PC-3 (cell line): ENCODE results near the gene SPDYE6.

ENCODE experiments used
- CTCF ChIP-seq: fragments of 300-600 bp; sonication (generic); conservative IDR thresholded peaks from 2 replicates; pipeline ENCODE4 v1.5.1; 2017; ENCODE audit warnings: antibody characterized with exemption, low read depth, mild to moderate bottlenecking, low read length
- EZH2 ChIP-seq: fragments of 300-600 bp; sonication (generic); IDR thresholded peaks from one replicate; pipeline ENCODE4 v1.6.1; 2017; ENCODE audit warnings: antibody characterized with exemption, mild to moderate bottlenecking, low read length; ENCODE audit not compliant: unreplicated experiment
- EZH2phosphoT487 ChIP-seq: fragments of 300-600 bp; sonication (generic); IDR thresholded peaks from 2 replicates; pipeline ENCODE4 v1.6.1; 2018; ENCODE audit warnings: mild to moderate bottlenecking, antibody characterized with exemption, low read length, borderline replicate concordance

- TF ChIP-seq CTCF (no peak), EZH2 (no peak), EZH2phosphoT487 (no peak)
Observed at GRCh38 chr7:102320181-102320580, 36.1 kb downstream of the SPDYE6 start.
